OCI-LY1 (cell line): Measurements from ENCODE around the gene AMZ1.

Source experiments
- H2AFZ ChIP-seq: fragments of 200-600 bp; sonication (generic), shearing (Covaris generic); 2 replicates; pipeline ENCODE4 v1.6.0; 2014; ENCODE audit warnings: antibody characterized with exemption, mild to moderate bottlenecking, low read length
- H3F3A ChIP-seq: fragments of 200-600 bp; sonication (generic), shearing (Covaris generic); 2 replicates; pipeline ENCODE4 v1.6.0; 2014; ENCODE audit warnings: mild to moderate bottlenecking, antibody characterized with exemption, low read length, moderate library complexity; ENCODE audit not compliant: insufficient read depth
- H3K27ac ChIP-seq: fragments of 200-600 bp; sonication (generic); 2 replicates; pipeline ENCODE4 v1.5.1; 2014; ENCODE audit warnings: low read length, mixed run types, mild to moderate bottlenecking, low read depth; ENCODE audit not compliant: poor library complexity, severe bottlenecking
- H3K27me3 ChIP-seq: fragments of 200-600 bp; sonication (generic); 2 replicates; pipeline ENCODE4 v1.6.0; 2014; ENCODE audit warnings: antibody characterized with exemption, mild to moderate bottlenecking, low read length, moderate library complexity; ENCODE audit not compliant: insufficient read depth
- H3K36me3 ChIP-seq: fragments of 200-600 bp; sonication (generic); 2 replicates; pipeline ENCODE4 v1.6.1; 2014; ENCODE audit warnings: mild to moderate bottlenecking, antibody characterized with exemption, low read length, moderate library complexity, mixed read lengths; ENCODE audit not compliant: insufficient read depth
- H3K4me1 ChIP-seq: fragments of 200-600 bp; sonication (generic); 2 replicates; pipeline ENCODE4 v1.5.1; 2014; ENCODE audit warnings: mild to moderate bottlenecking, low read length, moderate library complexity; ENCODE audit not compliant: insufficient read depth, severe bottlenecking
- H3K4me2 ChIP-seq: fragments of 200-600 bp; sonication (generic), shearing (Covaris generic); 2 replicates; pipeline ENCODE4 v1.6.1; 2014; ENCODE audit warnings: low read length
- H3K4me3 ChIP-seq: fragments of 200-600 bp; sonication (generic); 2 replicates; pipeline ENCODE4 v1.5.1; 2014; ENCODE audit warnings: low read length, low read depth, mild to moderate bottlenecking, mixed read lengths; ENCODE audit not compliant: poor library complexity, severe bottlenecking
- H3K79me2 ChIP-seq: fragments of 200-600 bp; shearing (Covaris generic); 2 replicates; pipeline ENCODE4 v1.6.1; 2016; ENCODE audit warnings: mixed run types, low read length, mixed read lengths; ENCODE audit not compliant: insufficient read depth
- H3K9ac ChIP-seq: fragments of 200-600 bp; sonication (generic), shearing (Covaris generic); 2 replicates; pipeline ENCODE4 v1.6.1; 2014; ENCODE audit warnings: mild to moderate bottlenecking, low read length, mixed read lengths
- H3K9me2 ChIP-seq: fragments of 200-600 bp; sonication (generic), shearing (Covaris generic); 2 replicates; pipeline ENCODE4 v1.6.1; 2014; ENCODE audit warnings: low read depth, mild to moderate bottlenecking, low read length, mixed read lengths
- H3K9me3 ChIP-seq: fragments of 200-600 bp; shearing (Covaris generic); 2 replicates; pipeline ENCODE4 v1.6.1; 2014; ENCODE audit warnings: low read length, mixed read lengths
- H4K20me1 ChIP-seq: fragments of 200-600 bp; sonication (generic), shearing (Covaris generic); 2 replicates; pipeline ENCODE4 v1.6.0; 2016; ENCODE audit warnings: mild to moderate bottlenecking, low read length; ENCODE audit not compliant: insufficient read depth
- CTCF ChIP-seq: fragments of 200-600 bp; sonication (generic), shearing (Covaris generic); IDR thresholded peaks from 2 replicates; pipeline ENCODE4 v1.5.1; 2017; ENCODE audit warnings: mild to moderate bottlenecking, antibody characterized with exemption, low read length, moderate library complexity, mixed read lengths
- EZH2 ChIP-seq: fragments of 200-600 bp; sonication (generic), shearing (Covaris generic); IDR thresholded peaks from 2 replicates; pipeline ENCODE4 v1.8.0; 2017; ENCODE audit warnings: borderline replicate concordance, mixed run types, mild to moderate bottlenecking, antibody characterized with exemption, low read length, moderate library complexity, mixed read lengths

Gene AMZ1

GRCh38 chr7:2655870-2656614 is 32.0 kb upstream of the AMZ1 start:
- Histone ChIP-seq H3K9me3 (no peaks in the 10 kb centered on the region), H2AFZ (no peak overlapping the region), H3K9me2 (no peaks in the 10 kb centered on the region), H3F3A (no peaks in the 10 kb centered on the region), H3K4me2 (no peak overlapping the region), H3K9ac (no peak overlapping the region), H3K27me3 (no peaks in the 10 kb centered on the region), H3K4me1 (no peaks in the 10 kb centered on the region), H3K79me2 (no peaks in the 10 kb centered on the region), H3K27ac (no peak overlapping the region), H3K4me3 (no peak overlapping the region), H4K20me1 (no peaks in the 10 kb centered on the region), H3K36me3 (no peaks in the 10 kb centered on the region)
- no peak for TF ChIP-seq CTCF
- TF ChIP-seq EZH2 = no peak

GRCh38 chr7:2657208-2657607 is 30.8 kb upstream of the AMZ1 start:
- Histone ChIP-seq H3F3A (no peaks in the 10 kb centered on the region), H2AFZ (no peak overlapping the region), H4K20me1 (no peaks in the 10 kb centered on the region), H3K27ac (no peak overlapping the region), H3K27me3 (no peaks in the 10 kb centered on the region), H3K4me1 (no peaks in the 10 kb centered on the region), H3K9ac (no peak overlapping the region), H3K4me3 (no peak overlapping the region), H3K4me2 (no peak overlapping the region), H3K9me3 (no peaks in the 10 kb centered on the region), H3K9me2 (no peaks in the 10 kb centered on the region), H3K36me3 (no peaks in the 10 kb centered on the region), H3K79me2 (no peaks in the 10 kb centered on the region)
- TF ChIP-seq EZH2 = no peak
- TF ChIP-seq CTCF = no peak

- Histone ChIP-seq H3K4me3 (no peak overlapping the region), H3K9ac (no peak overlapping the region), H3K27ac (no peak overlapping the region), H3K4me1 (no peaks in the 10 kb centered on the region), H2AFZ (no peak overlapping the region), H3K36me3 (no peaks in the 10 kb centered on the region), H3F3A (no peaks in the 10 kb centered on the region), H3K9me3 (no peaks in the 10 kb centered on the region), H3K4me2 (no peak overlapping the region), H3K9me2 (no peaks in the 10 kb centered on the region), H4K20me1 (no peaks in the 10 kb centered on the region), H3K27me3 (no peaks in the 10 kb centered on the region), H3K79me2 (no peaks in the 10 kb centered on the region)
- TF ChIP-seq EZH2 (no peak), CTCF (no peak)
Observed at GRCh38 chr7:2657920-2658671, 29.9 kb upstream of the AMZ1 start.
